Activated CD8-positive, alpha-beta memory T cell treated with anti-CD3 and anti-CD28 coated beads for 1 hour (primary cell): ENCODE results near the gene RAB15.

Experiments used
- DNase-seq, 2 donors: peaks; one replicate each; pipeline ENCODE4 v3.0.0-alpha.2; 2020; ENCODE audit warnings: low read depth in 1 of 2; ENCODE audit errors: extremely low read depth in 1 of 2

The RAB15 gene

DNA sequence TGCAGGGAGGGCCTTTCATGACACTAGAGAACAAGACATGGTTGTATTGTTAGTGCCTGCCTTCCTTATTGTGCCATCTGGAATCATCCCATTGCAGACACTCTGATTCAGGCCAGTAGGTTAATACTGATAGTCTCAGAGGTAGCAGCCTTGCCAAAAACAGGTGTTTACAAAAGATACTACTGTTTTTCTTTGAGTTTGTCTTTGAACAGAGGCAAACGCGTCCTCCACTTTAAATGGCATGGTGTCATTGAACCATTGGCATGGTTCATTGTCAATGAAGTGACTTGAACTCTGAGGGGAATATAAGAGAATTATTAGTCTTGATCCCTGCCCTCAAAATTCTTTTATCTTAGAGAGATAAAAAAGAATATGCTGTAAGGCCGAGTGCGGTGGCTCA lies 18.8 kb upstream of the RAB15 start:
- no peak for DNase-seq

DNA sequence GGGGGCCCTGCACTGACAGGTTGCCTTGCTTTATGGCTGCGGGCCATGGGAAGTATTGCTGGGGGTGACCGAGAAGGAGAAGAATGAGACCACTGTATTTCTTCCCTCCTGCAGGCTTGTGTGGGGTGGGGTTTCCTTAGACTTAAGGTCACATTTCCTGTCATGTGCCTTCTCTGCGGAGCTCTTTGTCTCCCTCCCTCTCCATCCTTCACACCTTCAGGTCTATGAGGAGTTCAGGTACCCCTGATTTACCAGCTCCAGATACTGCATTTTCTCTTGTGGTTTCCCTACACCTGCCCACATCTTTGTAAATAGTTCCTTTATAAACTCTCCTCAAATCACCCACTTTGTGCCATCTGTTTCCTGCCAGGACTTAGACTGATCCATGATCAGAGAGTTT lies 18.2 kb upstream of the RAB15 start:
- DNase-seq = no peak

DNA sequence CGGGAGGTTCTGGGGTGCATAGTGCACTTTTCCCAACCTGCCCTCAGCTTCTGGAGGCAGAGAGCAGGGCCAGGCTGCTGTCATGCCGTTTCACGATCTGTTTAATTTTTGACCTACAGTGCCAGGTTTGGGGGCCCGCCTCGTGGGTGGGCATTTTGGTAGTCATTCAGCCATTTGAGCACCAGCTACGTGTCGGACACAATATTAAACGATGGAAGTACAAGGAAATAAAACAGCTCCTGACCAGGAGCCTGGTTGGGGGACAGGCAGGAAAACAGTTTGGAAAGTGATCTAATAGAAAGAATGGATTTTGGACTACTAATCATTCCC lies 15.3 kb upstream of the RAB15 start:
- DNase-seq = no peak

DNA sequence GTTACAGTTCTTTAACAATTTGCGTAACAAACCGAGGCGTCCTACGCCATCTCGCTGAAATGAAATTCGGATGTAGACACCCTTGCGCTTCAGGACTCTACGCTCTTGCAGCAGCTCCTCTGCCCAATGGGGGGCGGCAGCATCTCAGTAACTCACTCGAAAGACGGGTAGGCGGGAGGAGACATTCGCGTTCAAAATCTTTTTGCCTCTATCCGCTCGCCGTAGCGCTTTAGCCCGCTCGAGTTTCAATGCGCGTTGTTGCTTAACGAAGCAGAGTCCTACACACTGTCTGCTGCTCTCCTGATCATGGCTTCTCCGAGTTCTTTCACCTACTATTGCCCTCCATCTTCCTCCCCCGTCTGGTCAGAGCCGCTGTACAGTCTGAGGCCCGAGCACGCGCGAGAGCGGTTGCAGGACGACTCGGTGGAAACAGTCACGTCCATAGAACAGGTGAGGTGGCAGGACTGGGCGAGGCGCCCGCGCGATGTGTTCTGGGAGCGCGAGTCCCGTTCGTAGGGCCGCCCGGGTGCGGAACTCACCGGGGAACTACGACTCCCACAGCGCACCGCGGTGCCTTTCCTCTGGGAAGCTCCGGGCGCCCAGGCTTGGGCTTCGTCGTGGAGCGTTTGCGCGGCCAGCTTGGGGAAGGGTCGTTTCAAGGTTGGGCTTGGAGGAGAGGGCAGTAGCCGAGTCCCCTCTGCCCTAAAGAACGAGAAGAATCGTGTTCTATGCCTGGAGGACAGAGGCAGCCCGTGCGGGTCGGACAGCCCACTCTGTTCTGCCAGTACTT lies 14.7 kb upstream of the RAB15 start, which contains the start of gene FNTB:
FNTB (plus strand) TSS at position 248 of the 790 bp plus-strand sequence; CDS start at position 307, 59 bp downstream.
- peak; percentile 78 to 83 for DNase-seq

DNA sequence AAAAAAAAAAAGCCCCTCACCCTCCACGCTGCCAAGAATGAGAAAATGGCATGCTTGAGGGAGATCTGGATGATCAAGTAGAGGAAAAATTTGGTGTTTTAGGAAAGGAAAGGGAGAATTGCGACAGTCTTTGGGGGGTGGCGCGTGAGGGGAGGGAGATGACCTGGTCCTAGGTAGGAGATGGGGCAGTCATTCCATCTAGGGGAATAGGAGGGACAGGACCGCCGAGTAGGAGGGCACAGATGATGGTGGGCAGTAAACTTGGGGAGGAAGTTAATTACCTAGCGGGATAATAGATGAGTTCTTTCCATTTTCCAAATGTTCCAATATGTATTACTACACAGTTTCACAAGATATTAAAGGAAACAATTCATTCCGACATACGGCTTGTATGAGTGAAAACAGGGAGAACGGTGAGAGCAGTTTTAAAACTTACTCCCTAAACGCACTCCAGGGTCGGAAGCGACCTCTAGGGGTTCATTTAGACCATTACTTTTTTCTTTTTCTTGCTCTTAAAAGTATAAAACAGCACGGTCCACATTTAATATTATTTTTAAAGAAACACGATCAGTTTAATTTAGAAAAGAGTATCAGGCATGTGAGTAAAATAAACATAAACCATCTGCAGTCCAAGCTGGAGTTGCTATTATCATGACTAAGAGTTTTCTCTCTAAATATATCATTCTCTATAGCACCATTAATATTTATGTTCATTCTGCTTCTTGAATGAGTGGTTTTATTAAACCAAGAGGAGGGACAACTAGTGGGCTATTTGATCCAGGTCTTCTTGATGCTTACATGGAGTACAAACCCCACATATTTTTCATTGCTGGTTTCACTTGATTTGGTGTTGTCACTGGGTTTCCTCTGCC lies 11.5 kb upstream of the RAB15 start:
- no peak for DNase-seq

DNA sequence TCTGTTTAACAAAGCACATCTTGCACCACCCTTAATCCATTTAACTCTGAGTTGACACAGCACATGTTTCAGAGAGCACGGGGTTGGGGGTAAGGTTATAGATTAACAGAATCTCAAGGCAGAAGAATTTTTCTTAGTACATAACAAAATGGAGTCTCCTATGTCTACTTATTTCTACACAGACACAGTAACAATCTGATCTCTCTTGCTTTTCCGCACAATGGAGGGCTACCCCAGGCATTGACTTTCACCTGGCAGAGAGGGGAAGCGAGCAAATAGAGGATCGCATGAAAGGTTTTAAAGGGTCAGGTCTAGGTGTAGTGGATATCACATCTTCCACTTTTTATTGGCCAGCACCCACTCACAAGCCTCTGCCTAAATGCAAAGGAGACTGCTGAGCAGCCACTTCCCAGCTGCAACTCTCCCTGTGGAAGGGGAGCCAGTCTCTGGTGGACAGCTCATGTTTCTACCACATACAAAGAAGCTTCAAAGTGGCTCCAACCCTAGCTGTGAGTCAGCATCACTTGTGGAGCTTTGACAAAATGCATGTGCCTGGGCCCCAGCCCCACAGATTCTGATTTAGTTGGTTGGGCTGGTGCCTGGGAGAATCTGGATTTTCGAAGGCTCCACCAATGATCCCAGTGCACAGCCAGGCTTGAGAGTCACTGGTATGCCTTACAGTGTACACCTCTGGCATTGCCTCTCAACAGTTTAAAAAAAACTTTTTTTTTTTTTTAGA lies 7.4 kb upstream of the RAB15 start:
- DNase-seq = no peak

DNA sequence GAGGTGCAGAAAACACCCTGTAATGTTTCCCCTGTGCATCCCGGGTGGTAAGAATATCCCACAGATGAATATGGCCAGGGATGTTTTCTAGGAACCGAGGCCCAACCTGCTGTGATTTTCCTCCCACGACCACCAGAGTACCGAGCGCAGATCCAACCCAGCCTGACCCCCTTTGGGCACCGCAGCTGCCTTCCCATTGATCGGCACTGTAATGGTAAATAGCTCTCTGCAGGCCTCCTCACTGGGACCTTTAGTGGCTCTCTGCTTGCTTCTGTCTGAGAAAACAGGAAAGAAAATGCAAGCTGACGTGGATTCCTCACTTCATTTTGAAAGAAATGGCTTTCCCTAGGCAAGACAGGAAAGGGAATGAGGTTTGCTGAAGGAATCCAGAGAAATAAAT lies 2.4 kb upstream of the RAB15 start:
- no peak for DNase-seq

DNA sequence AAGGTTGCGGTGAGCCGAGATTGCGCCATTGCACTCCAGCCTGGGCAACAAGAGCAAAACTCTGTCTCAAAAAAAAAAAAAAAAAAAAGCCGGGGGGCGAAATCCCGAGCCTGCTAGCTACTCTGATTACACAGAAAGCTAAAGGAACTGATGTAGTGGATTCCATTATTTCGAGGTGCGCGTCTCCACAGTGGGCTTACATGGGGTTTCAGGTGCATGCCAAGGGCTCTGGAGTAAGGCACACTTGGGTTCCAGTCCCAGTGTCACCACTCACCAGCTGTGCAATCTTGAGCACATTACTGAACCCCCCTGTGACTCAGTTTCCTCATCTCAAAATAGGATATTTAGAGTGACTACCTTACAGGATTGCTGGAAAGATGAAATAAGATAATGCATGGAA lies 1.7 kb upstream of the RAB15 start:
- DNase-seq = no peak

DNA sequence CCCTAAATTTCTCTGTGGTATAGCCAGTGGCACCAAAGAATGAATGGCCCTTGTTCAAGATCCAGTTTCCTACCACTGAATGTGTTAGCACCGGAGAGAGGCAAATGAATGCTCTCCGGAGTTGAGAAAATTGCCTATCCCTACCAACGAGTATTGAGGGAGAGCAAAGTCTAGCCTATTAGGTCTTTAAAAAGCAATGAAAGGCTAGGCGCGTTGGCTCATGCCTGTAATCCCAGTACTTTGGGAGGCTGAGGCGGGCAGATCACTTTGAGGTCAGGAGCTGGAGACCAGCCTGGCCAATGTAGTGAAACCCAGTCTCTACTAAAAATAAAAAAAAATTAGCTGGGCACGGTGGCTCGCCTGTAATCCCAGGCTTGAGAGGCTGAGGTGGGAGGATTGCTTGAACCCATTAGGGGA lies 898 bp upstream of the RAB15 start:
- DNase-seq = no peak

DNA sequence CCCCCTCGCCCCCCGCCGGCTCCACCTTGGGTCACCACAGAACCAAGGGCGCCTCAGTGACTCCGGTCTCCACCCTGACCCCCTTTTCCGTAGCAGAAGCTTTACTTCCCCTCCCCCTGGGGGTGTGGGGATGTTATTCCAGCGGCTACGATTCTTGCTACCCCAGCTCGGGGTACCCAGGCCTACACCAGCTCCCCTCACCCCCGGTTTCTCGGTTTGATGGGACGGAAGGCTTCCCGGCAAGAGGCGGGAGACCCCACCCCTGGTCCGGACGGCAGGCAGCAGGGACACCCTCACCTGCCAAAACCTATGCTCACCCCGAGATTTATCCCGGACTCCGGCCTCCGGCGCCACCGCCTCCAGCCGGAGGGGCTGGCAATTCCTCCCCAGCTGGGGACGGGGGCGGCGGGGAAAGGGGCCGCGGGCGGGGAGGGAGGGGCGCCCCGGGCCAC lies 619 bp downstream of the RAB15 start:
- no peak for DNase-seq

DNA sequence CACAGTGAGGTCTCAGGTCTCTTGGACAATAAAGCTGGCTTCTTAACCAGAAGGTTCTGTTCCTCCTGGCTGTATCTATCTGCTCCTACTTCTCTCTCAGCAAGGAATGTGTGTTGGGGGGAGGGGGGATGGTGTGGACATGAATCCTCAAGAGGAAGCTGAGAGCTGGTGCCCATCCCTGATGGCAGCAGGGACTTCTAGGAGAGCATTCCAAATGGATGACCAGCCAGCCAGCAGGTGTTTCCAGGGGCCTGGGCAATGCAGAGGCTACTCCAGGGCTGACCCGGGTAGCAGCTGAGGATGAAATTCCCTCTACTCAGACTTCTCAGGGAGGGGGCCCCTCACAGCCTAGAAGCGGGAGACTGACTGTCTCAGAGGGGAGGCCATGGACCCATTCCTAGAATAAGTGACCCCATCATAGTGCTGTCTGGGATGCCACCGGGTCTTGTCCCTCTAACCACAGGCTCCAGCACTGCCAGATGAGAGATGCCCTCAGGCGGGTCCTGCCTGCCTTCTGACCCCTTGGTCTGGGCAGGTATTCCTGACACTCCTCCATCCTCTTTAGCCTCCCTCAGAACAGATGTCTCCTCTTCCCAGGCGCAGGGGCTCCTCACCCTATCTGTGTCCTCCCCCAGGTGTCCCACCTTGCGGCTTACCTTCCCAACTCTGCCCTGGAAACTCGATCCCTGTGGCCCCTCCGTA lies 1.2 kb downstream of the RAB15 start:
- DNase-seq = no peak

DNA sequence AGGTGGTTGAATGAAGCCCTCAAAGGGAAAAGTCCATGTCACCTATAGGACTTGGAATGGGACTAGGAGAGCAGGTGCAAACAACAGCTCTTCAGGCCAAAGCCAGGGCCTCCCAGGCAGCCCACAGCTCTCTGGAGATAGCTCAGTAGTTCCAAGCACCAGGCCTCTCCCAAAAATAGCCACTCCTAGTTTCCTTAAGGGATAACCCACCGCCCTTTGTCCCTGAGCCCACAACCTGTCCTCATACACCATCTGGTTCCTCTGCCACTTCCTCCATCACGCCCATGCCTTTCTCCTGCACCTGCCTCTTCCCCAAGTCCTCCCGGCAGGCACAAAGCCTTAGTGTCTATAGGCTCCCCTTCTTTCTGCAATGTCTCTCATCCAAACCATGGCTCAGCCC lies 2.1 kb downstream of the RAB15 start:
- no peak for DNase-seq

DNA sequence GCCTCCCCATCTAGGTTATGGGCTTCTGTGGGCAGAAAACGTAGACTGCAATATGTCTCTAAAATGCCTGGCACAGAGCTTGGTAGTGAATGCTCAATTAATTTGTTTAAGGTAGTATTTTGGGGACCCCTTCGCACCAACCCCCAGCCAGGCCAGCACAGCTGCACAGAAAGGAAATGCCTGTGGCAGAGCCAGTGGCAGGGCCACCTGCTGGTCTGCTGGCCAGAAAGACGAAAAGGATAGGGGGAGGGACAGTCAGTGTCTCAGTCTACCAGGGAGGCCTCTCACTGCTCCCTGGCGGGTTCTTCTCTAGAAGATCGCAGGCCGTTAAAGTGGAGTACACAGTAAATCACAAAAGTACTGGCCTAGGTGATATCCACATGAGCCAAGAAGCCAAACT lies 3.5 kb downstream of the RAB15 start:
- DNase-seq = no peak

DNA sequence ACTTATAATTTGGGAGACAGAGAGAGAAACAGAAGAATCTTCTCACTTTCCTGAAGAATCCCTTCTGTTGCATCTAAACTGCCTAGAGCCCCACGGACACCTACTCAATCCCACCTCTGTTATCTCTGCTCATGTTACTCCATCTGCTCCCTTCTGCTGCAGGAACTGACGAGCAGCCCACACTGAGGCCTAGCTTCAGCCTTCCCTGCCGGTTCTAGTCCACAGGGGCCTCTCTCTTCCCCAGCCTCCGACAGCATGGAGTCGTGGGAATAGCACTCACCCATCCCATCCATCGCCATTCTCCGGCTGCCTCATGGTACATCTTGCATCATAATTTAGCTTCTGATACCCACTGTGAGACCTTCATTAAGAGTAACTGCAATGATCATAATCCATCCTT lies 4.0 kb downstream of the RAB15 start:
- no peak for DNase-seq

DNA sequence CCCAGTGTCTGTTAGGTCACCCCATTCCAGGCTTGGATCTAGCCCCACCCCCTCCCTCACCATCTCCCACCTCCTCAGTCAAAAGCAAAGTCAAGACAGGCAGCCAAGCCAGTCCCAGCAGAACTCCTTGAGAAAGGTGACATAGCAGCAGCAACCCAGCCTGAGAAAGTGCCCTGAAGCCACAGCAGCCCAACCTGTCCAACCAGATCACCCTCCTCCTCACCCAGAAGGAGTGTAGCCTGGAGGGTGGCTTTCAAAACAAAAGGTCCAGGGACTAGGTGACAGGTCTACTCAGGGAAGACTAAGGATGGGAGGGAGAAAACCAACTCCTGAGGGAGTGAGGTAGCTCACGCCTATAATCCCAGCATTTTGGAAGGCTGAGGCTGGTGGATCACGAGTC lies 5.2 kb downstream of the RAB15 start:
- DNase-seq = no peak

DNA sequence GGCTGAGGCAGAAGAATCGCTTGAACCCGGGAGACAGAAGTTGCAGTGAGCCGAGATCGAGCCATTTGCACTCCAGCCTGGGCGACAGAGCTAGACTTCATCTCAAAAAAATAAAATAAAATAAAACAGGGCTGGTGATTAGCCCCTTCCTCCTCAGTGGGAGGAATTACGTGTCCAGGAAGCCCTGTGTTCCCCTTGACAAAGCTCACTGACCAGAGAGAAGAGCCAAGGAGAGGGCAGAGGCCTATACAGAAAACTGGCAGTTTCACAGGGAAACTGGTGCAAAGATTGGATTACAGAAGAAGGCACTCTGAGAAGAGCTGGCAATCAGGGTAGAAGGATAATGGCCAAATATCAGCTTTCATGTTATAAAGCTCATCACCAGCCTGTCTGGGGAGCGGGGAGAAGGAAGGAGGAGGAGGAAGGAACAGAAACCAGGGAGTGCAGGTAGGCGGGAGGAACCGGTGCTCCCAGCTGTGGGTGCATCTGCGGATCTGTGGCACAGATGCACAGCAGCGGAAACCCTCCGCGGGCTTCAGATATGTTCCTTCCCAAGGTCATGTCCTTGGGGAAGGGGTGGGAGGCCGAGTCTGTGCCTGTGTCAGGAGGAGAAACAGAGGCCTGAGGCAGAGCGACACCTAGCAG lies 6.7 kb downstream of the RAB15 start:
- DNase-seq = no peak

DNA sequence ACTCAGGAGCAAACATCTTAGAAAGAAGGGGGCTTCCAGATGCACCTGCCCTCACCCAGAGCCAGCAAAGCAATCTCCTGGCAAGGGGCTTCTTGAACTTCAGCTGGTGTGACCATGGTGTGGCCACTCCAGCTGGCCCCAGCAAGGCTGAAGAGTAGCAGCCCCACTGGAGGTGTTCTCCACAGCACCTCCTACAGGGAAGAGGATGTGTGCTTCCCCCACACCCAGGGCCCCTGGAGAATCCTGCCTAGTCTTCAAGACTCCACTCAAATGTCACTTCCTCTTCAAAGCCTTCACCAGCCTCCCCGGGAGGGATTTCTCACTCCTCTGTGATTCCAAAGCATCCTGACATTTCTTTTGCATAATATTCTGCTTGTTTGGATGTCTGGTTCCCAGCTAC lies 8.5 kb downstream of the RAB15 start:
- DNase-seq = no peak

DNA sequence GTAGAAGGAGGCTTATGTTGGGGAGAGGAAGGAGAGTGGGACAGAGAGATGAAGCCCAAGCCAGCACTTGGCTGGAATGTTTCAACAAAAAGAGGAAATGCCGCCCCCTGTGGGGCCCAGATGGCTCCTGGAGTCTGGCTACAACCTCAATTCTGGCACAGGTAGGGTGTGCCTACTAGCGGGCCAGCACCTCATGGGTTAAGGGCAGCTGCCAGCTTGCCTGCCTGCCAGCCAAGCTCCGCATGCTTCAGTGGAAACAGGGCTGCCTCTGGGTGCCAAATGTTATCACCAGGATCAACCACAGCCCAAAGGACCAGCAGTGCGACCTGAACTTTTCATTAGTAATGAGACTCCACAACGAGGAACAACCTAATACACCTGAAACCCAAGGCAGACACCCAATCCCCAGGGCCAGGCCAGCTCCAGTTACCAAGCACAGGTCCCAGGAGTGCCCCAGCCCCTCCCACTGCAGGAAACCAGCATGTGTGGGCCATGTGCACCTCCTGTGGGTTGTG lies 11.3 kb downstream of the RAB15 start:
- DNase-seq = no peak

DNA sequence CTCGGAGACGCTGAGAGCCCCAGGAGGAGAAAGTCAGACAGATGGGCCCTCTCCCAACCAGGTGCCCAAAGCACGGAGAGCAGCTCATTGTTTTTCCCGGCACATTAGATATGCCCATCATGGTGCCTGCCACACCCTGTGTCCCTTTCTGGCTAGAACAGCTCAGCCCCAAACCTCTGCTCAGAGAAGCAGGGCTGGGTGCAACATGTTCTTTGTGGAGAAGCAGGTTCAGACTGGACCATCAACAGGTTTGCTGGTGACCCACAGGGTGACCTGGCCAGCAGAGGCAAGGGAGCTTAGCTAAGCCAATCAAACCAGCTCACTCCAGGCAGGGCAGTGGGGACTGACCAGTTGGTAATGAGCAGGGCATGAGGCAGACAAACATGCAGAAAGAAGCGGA lies 13.4 kb downstream of the RAB15 start:
- DNase-seq = no peak

DNA sequence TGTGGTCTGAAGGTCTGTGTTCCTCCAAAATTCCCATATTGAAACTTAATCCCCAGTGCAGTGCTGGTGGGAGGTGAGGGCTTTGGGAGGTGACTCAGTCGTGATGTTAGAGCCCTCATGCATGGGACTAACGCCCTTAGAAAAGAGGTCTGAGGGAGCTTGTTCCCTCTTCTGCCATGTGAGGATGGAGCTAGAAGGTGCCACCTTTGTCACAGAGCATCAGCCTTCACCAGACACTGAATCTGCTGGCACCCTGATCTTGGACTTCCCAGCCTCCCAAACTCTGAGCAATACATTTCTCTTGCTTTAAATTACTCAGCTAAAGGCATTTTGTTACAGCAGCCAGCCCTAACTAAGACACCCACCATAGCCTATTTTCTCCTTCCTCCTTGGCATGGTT lies 13.9 kb downstream of the RAB15 start:
- no peak for DNase-seq
